Epithelial cell of prostate (primary cell): ENCODE results near the gene ECEL1.

ENCODE experiments used
- DNase-seq: peaks from one replicate; pipeline ENCODE4 v3.0.0-alpha.2; 2011; ENCODE audit warnings: low read depth, low spot score
- H3K27ac ChIP-seq: fragments of 450-650 bp; 2 replicates; pipeline ENCODE4 v1.5.1; 2017; ENCODE audit warnings: mild to moderate bottlenecking

The ECEL1 gene

GRCh38 chr2:232488097-232488711 lies 570 bp upstream of the ECEL1 start:
- no peak for DNase-seq
- H3K27ac ChIP-seq: no peak overlapping the region

GRCh38 chr2:232486558-232487384 lies 863 bp downstream of the ECEL1 start:
- H3K27ac ChIP-seq: no peak overlapping the region
- DNase-seq: no peak

DNA sequence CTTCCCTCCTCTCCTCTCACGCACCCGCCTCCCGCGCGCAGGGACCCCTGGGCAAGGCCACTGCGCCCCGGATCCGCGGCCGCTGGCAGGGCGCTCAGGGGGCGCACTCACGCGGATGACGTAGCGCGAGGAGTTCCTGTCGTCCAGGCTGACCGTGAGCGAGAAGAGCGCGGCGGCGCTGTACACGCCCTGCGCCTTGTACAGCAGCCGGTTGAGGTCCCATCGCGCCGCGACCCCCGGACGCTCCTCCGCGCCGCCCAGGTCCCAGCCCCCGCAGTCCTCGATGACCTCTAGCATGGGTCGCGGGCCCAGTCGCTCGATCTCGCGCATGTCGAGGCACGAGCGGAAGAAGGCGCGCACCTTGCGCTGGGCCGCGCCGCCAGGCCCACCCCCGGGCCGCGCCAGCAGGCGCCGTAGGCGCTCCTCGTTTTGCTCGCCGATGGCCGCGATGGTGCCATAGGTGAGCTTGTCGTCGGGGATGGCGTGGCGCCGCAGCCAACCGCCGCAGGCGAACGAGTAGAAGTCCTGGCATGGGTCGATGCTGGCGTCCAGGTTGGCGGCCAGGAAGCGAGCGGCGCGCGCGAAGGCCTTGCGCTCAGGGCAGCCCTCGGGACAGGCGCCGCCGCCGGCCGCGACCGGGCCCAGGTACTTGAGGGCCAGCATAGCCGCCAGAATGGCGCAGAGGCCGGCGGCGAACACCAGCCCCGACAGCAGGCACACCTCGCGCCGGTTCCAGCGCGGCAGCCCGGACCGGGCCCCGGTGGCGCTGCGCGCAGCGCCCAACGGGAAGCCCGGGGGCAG lies 1.7 kb downstream of the ECEL1 start:
- DNase-seq: no peak
- no peak overlapping the region for H3K27ac ChIP-seq

DNA sequence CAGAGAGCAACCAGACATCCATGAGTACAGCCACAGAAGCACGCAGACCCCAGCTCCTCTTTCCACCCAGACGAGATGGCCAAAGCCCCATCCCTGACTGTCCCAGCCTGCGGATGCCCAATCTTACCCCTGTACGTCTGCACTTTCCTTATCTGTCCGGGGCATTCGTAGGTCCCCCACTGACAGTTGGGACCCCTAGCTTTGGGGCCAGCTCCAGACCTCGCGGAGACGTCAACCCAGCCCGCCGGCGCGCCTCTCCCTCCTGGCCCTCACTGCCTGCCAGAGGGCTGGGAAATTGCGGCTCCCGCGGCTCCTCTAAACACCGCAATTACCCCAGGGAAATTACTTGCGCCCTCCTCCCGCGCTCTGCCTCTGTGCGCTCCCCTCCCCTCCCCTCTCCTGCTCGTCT lies 2.3 kb downstream of the ECEL1 start:
- H3K27ac ChIP-seq: no peak overlapping the region
- DNase-seq: no peak

GRCh38 chr2:232484628-232485347 lies 2.8 kb downstream of the ECEL1 start:
- H3K27ac ChIP-seq: no peak overlapping the region
- DNase-seq: no peak

- H3K27ac ChIP-seq: no peak overlapping the region
- no peak for DNase-seq
Measured at GRCh38 chr2:232483923-232484627, 3.6 kb downstream of the ECEL1 start.

DNA sequence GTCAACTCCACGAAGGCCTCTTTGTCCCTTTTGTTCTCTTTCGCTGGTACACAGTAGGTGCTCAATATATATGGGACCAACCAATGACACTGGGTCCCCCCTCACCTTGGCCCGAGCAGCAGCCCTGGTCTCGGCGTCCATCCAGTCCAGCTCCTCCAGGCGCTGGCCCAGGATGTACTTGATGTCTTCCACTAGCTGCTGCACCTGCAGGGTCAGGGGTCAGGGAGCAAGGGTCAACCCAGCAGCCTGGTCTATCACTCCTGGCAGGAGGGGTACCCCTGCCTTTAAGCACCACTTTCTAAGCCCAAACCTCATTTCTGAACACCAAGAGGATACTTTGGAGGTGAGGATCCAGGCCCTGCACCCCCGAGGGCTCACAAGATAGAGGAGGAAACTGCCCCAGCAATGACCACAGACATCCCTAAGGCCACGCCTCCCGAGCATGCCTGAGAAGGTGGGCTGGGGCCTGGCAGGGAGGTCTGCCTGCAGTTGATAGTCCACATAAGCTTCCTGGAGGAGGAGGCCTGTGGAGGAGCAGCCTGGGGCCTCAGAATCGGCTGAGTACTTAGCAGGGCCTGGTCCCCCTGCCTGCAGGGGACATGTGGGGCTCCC lies 4.2 kb downstream of the ECEL1 start:
- H3K27ac ChIP-seq: no peak overlapping the region
- DNase-seq: no peak

- no peak for DNase-seq
- H3K27ac ChIP-seq: no peak overlapping the region
Measured at GRCh38 chr2:232482301-232483238, 5.1 kb downstream of the ECEL1 start.

DNA sequence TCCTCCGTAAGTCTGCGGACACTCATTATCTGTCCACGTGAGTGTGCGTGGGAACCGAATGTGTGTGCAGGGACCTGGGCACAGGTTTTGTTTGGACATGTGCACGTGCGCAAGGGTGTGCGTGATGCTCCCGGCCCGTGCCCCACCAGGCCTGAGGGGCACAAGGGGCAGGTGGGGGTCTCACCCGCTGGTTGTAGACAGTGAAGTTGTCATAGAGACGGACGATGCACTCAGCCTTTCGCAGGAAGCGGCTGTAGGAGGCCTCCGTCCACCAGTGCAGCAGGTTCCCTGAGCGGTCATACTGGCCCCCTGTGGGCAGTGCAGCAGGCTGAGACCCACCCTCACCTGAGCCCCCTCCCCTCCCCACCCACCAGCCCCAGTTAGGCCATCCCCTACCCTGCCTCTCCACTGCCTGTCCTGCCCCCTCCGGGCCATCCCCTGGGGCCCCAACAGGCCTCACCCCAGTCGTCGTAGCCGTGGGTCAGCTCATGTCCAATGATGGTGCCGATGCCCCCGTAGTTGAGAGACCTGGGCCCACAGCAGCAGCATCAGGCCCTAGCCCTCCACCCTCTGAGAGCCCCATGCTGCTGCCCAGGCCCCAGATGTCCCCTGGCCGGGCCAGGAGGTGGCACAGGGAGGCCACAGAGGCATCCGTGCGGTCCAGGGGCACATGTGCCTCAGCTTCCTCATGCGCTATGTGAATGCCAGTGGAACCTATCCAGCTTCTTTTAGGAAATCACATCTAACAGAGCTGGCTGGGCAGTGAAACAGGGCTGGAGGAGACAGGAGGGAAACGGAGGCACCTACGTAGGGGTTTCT lies 6.1 kb downstream of the ECEL1 start:
- DNase-seq: no peak

DNA sequence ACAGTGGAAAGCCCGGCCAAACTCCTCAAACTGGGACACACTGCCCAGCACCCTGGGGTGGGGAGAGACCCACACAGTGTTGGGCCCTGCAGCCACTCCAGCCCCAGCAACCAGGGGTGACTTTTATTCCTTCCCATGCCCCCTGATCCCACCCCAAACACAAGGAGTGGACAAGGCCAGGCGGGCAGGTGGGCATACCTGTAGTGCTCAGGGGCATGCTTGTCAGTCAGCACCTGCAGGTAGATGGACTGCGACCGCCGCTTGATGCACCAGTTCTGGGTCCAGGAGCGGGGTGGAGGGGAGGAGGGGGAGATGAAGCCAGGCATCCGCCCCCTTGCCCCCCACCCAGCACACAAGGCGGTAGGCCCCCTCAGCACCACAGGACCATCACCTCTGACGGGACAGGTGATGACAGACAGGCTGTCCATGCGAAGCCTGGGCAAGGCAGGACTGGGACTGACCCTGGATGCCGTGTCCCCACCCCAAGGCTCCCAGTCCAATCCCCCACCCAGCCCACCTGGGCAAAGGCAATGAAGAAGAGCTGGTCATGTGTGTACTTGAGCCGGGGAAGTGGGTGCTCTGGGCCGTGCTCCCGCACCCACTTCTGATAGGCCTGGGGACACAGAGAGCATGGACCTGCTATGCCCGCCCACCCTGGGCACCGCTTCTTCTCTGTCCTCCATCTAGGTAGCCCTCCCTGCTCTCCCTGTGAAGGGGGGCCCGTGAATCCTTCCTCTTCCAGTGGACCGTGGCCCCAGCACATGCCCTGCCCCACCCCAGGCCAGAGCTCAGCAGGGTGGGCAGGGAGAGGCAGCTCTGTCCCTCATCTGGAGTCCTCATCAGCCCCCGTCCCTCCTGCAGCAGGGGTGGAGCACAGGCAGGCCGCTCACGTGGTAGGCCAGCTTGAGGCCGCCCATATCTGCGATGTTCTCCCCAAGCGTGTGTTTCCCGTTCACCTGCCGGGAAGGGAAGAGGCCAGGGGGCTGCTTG lies 7.1 kb downstream of the ECEL1 start:
- H3K27ac ChIP-seq: no peak overlapping the region
- no peak for DNase-seq

More for the DNA sequence above, 6.1 kb downstream of the ECEL1 start:
- H3K27ac ChIP-seq: no peak overlapping the region

- DNase-seq: no peak
- no peak overlapping the region for H3K27ac ChIP-seq
Measured at GRCh38 chr2:232479341-232480200, 8.1 kb downstream of the ECEL1 start.

GRCh38 chr2:232478571-232479340 lies 8.9 kb downstream of the ECEL1 start:
- no peak overlapping the region for H3K27ac ChIP-seq
- no peak for DNase-seq

DNA sequence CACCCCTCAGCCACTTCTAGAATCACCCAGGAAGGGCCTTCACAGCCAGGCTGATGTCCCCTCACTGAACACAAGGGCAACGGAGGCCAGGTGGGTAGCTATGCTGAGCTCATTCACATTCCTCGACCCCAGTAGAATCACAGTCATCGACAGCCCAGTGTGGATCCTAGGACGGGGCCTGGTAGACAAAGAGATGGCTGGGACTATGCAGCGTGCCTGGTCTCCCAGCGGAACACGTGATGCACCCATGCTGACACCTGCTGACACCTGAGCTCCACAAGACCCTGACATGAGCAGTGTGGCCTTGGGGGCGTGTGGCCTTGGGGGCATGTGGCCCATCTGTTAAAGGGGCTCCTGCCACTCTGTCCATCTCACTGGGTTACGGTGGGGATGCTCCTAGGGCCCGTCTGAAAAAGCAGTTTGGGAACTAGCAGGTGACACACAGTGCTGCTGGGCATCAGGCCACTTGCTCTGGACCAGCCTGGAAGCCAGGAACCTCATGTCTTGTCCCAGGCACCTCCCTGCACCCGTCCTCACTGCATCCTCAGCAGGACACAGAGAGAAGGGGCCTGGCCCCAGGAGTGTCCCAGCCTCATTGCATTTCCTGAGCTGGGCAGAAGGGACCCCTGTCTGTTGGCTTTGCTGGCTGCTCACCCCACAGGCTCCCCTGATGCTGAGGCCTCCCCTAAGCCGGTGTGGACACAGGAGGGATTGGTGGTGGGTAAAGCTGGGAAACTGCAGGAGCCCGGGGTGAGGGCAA lies 9.7 kb downstream of the ECEL1 start:
- no peak overlapping the region for H3K27ac ChIP-seq
- no peak for DNase-seq

DNA sequence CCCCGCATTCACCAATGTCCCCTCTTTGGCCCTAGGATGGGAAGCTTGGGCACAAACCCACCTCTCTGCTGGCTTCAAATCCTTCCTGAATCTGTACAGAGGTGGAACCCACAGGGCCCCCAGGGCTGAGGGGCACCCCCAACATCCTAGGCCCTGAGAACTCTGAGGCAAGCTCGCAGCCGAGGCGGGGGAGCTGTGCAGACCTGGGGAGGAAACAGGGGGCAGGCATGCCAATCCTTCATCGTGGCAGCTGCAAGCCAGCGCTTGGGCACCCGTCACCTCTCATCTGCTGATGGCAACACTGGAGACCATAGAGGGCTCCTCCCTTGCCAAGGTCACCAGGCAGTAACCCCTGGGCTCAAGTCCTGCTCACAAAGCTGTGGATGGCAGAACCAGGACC lies 10.8 kb downstream of the ECEL1 start:
- no peak overlapping the region for H3K27ac ChIP-seq
- no peak for DNase-seq
